Measurements from ENCODE around the gene GABBR2.

Gene GABBR2

GRCh38 chr9:98714833-98715232 is 6.1 kb upstream of the GABBR2 start:
- Histone ChIP-seq H3K27ac (ENCODE audit: low read depth, low read length) (no peak overlapping the region), H3K4me1 (ENCODE audit: insufficient read depth, low read length) (no peaks in the 10 kb centered on the region), H3K4me3 (ENCODE audit: low read depth in 1 of 2, low read length in 2 of 2) (no peak overlapping the region), H3K36me3 (ENCODE audit: insufficient read depth, low read length) (no peaks in the 10 kb centered on the region), H3K9me3 (ENCODE audit: low read length) (no peaks in the 10 kb centered on the region), H3K27me3 (ENCODE audit: control insufficient read depth in 1 of 2, insufficient read depth in 2 of 2, low read length in 2 of 2) (peaks cover 9 to 16% of the 10 kb centered on the region in 2 donors), H3K9ac (ENCODE audit: low read length) (no peak overlapping the region)

- no peaks in the 10 kb centered on the region for H3K36me3 ChIP-seq (ENCODE audit: insufficient read depth, low read length)
- no peak overlapping the region for H3K4me3 ChIP-seq (ENCODE audit: low read depth in 1 of 2, low read length in 2 of 2)
- H3K27me3 ChIP-seq (ENCODE audit: control insufficient read depth in 1 of 2, insufficient read depth in 2 of 2, low read length in 2 of 2): peaks cover 14 to 26% of the 10 kb centered on the region in 2 donors
- H3K27ac ChIP-seq (ENCODE audit: low read depth, low read length): no peak overlapping the region
- no peak overlapping the region for H3K9ac ChIP-seq (ENCODE audit: low read length)
- no peaks in the 10 kb centered on the region for H3K9me3 ChIP-seq (ENCODE audit: low read length)
- no peaks in the 10 kb centered on the region for H3K4me1 ChIP-seq (ENCODE audit: insufficient read depth, low read length)
Measured at GRCh38 chr9:98712987-98713386, 4.3 kb upstream of the GABBR2 start.

DNA sequence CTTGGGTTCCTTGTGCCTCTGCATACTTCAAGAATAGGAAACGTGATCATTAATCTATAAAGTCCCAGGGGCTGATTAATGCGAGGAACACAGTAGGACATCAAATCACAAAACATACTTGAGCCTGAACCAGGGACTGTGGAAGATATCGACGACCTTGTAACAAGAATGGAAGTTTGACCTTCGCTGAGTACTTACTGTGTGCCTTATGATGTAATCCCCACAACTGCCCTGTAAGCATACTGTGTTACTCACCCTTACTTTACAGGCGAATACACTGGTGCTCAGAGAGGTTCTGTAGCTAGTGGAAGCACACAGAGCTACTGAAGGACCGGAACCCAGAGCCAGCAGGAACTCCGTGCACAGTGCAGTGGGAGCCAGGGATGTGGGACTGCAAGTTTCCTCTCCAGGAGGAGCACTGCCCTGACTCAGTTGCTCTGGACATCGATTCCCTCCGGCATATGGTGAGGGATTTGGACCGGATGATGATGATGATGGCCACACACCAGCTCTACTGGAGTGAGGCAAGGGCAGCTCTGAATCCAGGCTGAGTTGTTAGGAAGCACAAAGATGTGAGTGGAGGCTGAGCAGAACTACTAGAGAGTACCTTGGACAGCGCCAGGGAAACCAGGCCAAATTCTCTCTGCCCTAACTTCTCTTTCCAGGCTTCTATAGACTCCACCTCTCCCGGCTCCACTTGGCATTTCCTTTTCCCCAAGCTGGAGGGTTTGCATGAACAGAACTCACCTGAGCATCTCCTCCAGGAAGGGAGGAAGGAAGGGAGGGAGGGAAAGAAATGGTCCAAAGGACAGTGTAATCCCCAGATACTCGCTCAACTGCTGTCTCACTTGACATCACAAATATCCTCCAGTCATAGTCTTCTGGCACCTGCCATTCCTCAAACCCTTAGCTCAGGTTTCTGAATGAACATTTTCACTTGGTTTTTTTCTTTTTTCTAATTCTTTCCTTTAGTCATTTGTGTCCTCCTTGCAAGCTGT is 1.5 kb upstream of the GABBR2 start:
- H3K27me3 ChIP-seq (ENCODE audit: control insufficient read depth in 1 of 2, insufficient read depth in 2 of 2, low read length in 2 of 2): peaks cover 23 to 51% of the 10 kb centered on the region in 2 donors
- H3K36me3 ChIP-seq (ENCODE audit: insufficient read depth, low read length): no peaks in the 10 kb centered on the region
- H3K4me1 ChIP-seq (ENCODE audit: insufficient read depth, low read length): no peaks in the 10 kb centered on the region
- H3K4me3 ChIP-seq (ENCODE audit: low read depth in 1 of 2, low read length in 2 of 2): no peak overlapping the region
- no peak overlapping the region for H3K27ac ChIP-seq (ENCODE audit: low read depth, low read length)
- H3K9me3 ChIP-seq (ENCODE audit: low read length): no peaks in the 10 kb centered on the region
- H3K9ac ChIP-seq (ENCODE audit: low read length): no peak overlapping the region

DNA sequence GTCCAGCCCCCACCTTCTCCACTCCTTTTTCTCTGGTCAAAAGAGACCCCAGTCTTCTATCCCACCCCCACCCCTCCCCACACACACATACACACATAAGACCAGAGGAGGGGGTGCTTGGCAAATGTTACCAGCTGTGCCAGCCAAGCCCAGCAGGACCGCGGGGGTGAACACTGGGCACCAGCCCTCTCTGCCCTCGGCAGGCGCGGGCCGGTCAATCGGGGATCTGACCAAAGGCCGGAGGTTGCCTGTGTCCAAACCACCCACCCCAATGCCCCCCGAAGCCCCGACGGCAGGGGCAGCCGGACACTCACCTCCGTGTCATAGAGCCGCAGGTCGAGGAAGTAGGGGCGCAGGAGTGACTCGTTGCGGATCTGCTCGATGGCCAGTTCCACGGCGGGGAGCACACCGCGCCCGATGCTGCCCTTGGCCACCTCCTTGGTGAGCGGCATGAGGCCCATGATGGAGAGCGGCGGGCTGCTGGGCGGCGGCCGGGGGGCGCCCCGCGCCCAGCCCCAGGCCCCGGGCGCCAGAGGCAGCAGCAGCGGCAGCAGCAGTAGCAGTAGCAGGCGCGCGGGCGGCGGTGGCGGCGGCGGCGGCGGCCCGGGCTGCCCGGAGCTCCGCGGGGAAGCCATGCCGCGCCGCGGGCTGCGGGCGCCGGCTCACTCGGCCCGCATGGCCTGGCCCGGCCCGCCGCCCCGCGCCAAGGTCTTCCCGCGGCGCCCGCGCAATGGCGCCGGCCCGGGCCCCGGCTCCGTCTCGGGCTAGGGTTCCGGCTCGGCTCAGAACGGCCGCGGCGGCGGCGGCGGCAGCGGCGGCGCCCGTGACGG is 417 bp downstream of the GABBR2 start:
- H3K4me3 ChIP-seq (ENCODE audit: low read depth in 1 of 2, low read length in 2 of 2): peak overlapping the region in 1 of 2 donors; percentile 42
- H3K27ac ChIP-seq (ENCODE audit: low read depth, low read length): no peak overlapping the region
- peaks cover 23 to 53% of the 10 kb centered on the region in 2 donors for H3K27me3 ChIP-seq (ENCODE audit: control insufficient read depth in 1 of 2, insufficient read depth in 2 of 2, low read length in 2 of 2)
- no peaks in the 10 kb centered on the region for H3K9me3 ChIP-seq (ENCODE audit: low read length)
- no peak overlapping the region for H3K9ac ChIP-seq (ENCODE audit: low read length)
- H3K36me3 ChIP-seq (ENCODE audit: insufficient read depth, low read length): no peaks in the 10 kb centered on the region
- no peaks in the 10 kb centered on the region for H3K4me1 ChIP-seq (ENCODE audit: insufficient read depth, low read length)

- Histone ChIP-seq H3K27ac (ENCODE audit: low read depth, low read length) (no peak overlapping the region), H3K9ac (ENCODE audit: low read length) (no peak overlapping the region), H3K9me3 (ENCODE audit: low read length) (no peaks in the 10 kb centered on the region), H3K4me1 (ENCODE audit: insufficient read depth, low read length) (no peaks in the 10 kb centered on the region), H3K36me3 (ENCODE audit: insufficient read depth, low read length) (no peaks in the 10 kb centered on the region), H3K27me3 (ENCODE audit: control insufficient read depth in 1 of 2, insufficient read depth in 2 of 2, low read length in 2 of 2) (peaks cover 23 to 53% of the 10 kb centered on the region in 2 donors), H3K4me3 (ENCODE audit: low read depth in 1 of 2, low read length in 2 of 2) (no peak overlapping the region)
Measured at GRCh38 chr9:98707166-98708102, 1.3 kb downstream of the GABBR2 start.

GRCh38 chr9:98706651-98707165 is 2.0 kb downstream of the GABBR2 start:
- no peak overlapping the region for H3K27ac ChIP-seq (ENCODE audit: low read depth, low read length)
- H3K9ac ChIP-seq (ENCODE audit: low read length): no peak overlapping the region
- H3K4me3 ChIP-seq (ENCODE audit: low read depth in 1 of 2, low read length in 2 of 2): no peak overlapping the region
- H3K27me3 ChIP-seq (ENCODE audit: control insufficient read depth in 1 of 2, insufficient read depth in 2 of 2, low read length in 2 of 2): peaks cover 23 to 57% of the 10 kb centered on the region in 2 donors
- no peaks in the 10 kb centered on the region for H3K9me3 ChIP-seq (ENCODE audit: low read length)
- no peaks in the 10 kb centered on the region for H3K36me3 ChIP-seq (ENCODE audit: insufficient read depth, low read length)
- no peaks in the 10 kb centered on the region for H3K4me1 ChIP-seq (ENCODE audit: insufficient read depth, low read length)

GRCh38 chr9:98702835-98703380 is 5.8 kb downstream of the GABBR2 start:
- Histone ChIP-seq H3K27ac (ENCODE audit: low read depth, low read length) (no peak overlapping the region), H3K4me1 (ENCODE audit: insufficient read depth, low read length) (no peaks in the 10 kb centered on the region), H3K9ac (ENCODE audit: low read length) (no peak overlapping the region), H3K9me3 (ENCODE audit: low read length) (no peaks in the 10 kb centered on the region), H3K27me3 (ENCODE audit: control insufficient read depth in 1 of 2, insufficient read depth in 2 of 2, low read length in 2 of 2) (peaks cover 8 to 32% of the 10 kb centered on the region in 2 donors), H3K36me3 (ENCODE audit: insufficient read depth, low read length) (no peaks in the 10 kb centered on the region), H3K4me3 (ENCODE audit: low read depth in 1 of 2, low read length in 2 of 2) (no peak overlapping the region)

GRCh38 chr9:98702340-98702739 is 6.4 kb downstream of the GABBR2 start:
- H3K27me3 ChIP-seq (ENCODE audit: control insufficient read depth in 1 of 2, insufficient read depth in 2 of 2, low read length in 2 of 2): peaks cover 8 to 26% of the 10 kb centered on the region in 2 donors
- H3K4me1 ChIP-seq (ENCODE audit: insufficient read depth, low read length): no peaks in the 10 kb centered on the region
- no peak overlapping the region for H3K27ac ChIP-seq (ENCODE audit: low read depth, low read length)
- H3K9ac ChIP-seq (ENCODE audit: low read length): no peak overlapping the region
- H3K36me3 ChIP-seq (ENCODE audit: insufficient read depth, low read length): no peaks in the 10 kb centered on the region
- H3K9me3 ChIP-seq (ENCODE audit: low read length): no peaks in the 10 kb centered on the region
- no peak overlapping the region for H3K4me3 ChIP-seq (ENCODE audit: low read depth in 1 of 2, low read length in 2 of 2)

- H3K4me1 ChIP-seq (ENCODE audit: insufficient read depth, low read length): no peaks in the 10 kb centered on the region
- H3K27ac ChIP-seq (ENCODE audit: low read depth, low read length): no peak overlapping the region
- H3K4me3 ChIP-seq (ENCODE audit: low read depth in 1 of 2, low read length in 2 of 2): no peak overlapping the region
- no peaks in the 10 kb centered on the region for H3K9me3 ChIP-seq (ENCODE audit: low read length)
- H3K27me3 ChIP-seq (ENCODE audit: control insufficient read depth in 1 of 2, insufficient read depth in 2 of 2, low read length in 2 of 2): peaks cover 6 to 18% of the 10 kb centered on the region in 2 donors
- no peak overlapping the region for H3K9ac ChIP-seq (ENCODE audit: low read length)
- H3K36me3 ChIP-seq (ENCODE audit: insufficient read depth, low read length): no peaks in the 10 kb centered on the region
Measured at GRCh38 chr9:98701576-98701975, 7.2 kb downstream of the GABBR2 start.

GRCh38 chr9:98700801-98701200 is 7.9 kb downstream of the GABBR2 start:
- Histone ChIP-seq H3K9ac (ENCODE audit: low read length) (no peak overlapping the region), H3K27me3 (ENCODE audit: control insufficient read depth in 1 of 2, insufficient read depth in 2 of 2, low read length in 2 of 2) (peaks cover 0 to 13% of the 10 kb centered on the region in 2 donors)

More at GRCh38 chr9:98700801-98701200, 7.9 kb downstream of the GABBR2 start:
- H3K9me3 ChIP-seq (ENCODE audit: low read length): no peaks in the 10 kb centered on the region
- no peak overlapping the region for H3K4me3 ChIP-seq (ENCODE audit: low read depth in 1 of 2, low read length in 2 of 2)
- H3K36me3 ChIP-seq (ENCODE audit: insufficient read depth, low read length): no peaks in the 10 kb centered on the region
- no peak overlapping the region for H3K27ac ChIP-seq (ENCODE audit: low read depth, low read length)
- H3K4me1 ChIP-seq (ENCODE audit: insufficient read depth, low read length): no peaks in the 10 kb centered on the region
